ENCODE data around the gene MTERF2.

DNA sequence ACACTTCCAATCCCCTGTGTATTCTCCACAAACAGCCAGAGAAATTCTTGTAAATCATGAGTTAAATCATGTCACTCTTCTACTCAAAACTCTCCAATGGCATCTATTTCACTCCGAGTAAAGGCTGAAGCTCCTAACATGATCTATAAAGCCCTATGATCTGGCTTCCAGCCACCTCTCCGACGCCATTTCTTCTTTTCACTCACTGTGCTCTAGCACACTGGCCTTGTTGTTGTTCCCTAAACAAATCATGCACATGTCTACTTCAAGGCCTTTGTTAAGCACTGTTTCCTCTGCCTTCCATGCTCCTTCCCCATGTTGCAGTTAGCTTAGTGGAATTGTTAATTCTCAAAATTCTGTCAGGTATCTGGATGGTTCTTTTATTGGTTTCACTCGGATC is 30.1 kb upstream of the MTERF2 start:
- no peak for TF ChIP-seq POLR2AphosphoS5 (IDR thresholded peaks at IDR 0.05)
- TF ChIP-seq, protein P1, sequence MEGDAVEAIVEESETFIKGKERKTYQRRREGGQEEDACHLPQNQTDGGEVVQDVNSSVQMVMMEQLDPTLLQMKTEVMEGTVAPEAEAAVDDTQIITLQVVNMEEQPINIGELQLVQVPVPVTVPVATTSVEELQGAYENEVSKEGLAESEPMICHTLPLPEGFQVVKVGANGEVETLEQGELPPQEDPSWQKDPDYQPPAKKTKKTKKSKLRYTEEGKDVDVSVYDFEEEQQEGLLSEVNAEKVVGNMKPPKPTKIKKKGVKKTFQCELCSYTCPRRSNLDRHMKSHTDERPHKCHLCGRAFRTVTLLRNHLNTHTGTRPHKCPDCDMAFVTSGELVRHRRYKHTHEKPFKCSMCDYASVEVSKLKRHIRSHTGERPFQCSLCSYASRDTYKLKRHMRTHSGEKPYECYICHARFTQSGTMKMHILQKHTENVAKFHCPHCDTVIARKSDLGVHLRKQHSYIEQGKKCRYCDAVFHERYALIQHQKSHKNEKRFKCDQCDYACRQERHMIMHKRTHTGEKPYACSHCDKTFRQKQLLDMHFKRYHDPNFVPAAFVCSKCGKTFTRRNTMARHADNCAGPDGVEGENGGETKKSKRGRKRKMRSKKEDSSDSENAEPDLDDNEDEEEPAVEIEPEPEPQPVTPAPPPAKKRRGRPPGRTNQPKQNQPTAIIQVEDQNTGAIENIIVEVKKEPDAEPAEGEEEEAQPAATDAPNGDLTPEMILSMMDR (IDR thresholded peaks at IDR 0.05 in 8 of 11, conservative IDR thresholded peaks at IDR 0.05 in 3 of 11), result no peak

Data from spleen (tissue), 7 donors.